A549 (cell line): ENCODE data around the gene HILPDA. TPM values are rescaled to one million over a fixed set of nuclear protein-coding genes. Genes with fewer than 3 reads are reported as not detected.

ENCODE experiments used
- ATAC-seq, 2 experiments: fragments of 200-7000 bp in 1 of 2; fragments of >200 bp in 1 of 2; cut with Nextera tagmentation in 1 of 2; cut with Tn5 transposase in 1 of 2; 3 replicates each; pipeline versions ENCODE4 v1.8.0 to v1.9.1; 2018 to 2020; ENCODE audit warnings: mild to moderate bottlenecking in 1 of 2, moderate library complexity in 1 of 2
- CTCF ChIA-PET: fragments of 300-600 bp; sonication (Branson Sonifier 250); formaldehyde crosslinking; extraction: SDS; loops from one replicate; lab custom pipeline; 2021; ENCODE audit warnings: antibody characterized with exemption, inconsistent platforms; lab: Yijun Ruan, JAX
- POLR2A ChIA-PET: fragments of 350-600 bp; formaldehyde crosslinking; extraction: SDS; loops from one replicate; lab custom pipeline; 2021; ENCODE audit warnings: antibody characterized with exemption, inconsistent platforms; lab: Yijun Ruan, JAX
- DNase-seq, 2 experiments: peaks; one replicate each; pipeline versions ENCODE4 v3.0.0 to v3.0.0-alpha.2; 2011 to 2016; ENCODE audit warnings: low read depth in 1 of 2, low spot score in 1 of 2
- FAIRE-seq: peaks from 2 replicates; lab custom pipeline; 2011; peaks lifted over from hg19 to GRCh38; lab: Jason Lieb, UNC
- H3K27ac ChIP-seq, 2 experiments: fragments of >200 bp; sonication (Bioruptor Twin); formaldehyde crosslinking; 3 replicates each; pipeline ENCODE4 v1.5.1; 2016 to 2017
- H3K4me1 ChIP-seq: fragments of >200 bp; sonication (Bioruptor Twin); formaldehyde crosslinking; 3 replicates; pipeline ENCODE4 v1.6.1; 2016
- H3K4me2 ChIP-seq: fragments of >200 bp; sonication (Bioruptor Twin); formaldehyde crosslinking; 3 replicates; pipeline ENCODE4 v1.6.1; 2016
- H3K4me3 ChIP-seq: fragments of >200 bp; sonication (Bioruptor Twin); formaldehyde crosslinking; 3 replicates; pipeline ENCODE4 v1.5.1; 2016
- H3K9me3 ChIP-seq: fragments of >200 bp; sonication (Bioruptor Twin); formaldehyde crosslinking; 3 replicates; pipeline ENCODE4 v1.6.1; 2016
- BCL3 ChIP-seq: fragments of >200 bp; sonication (Bioruptor Twin); formaldehyde crosslinking; IDR thresholded peaks from 3 replicates; pipeline ENCODE4 v1.6.1; 2016
- CEBPB ChIP-seq, 2 experiments: fragments of >200 bp in 1 of 2; sonication (Bioruptor Twin) in 1 of 2; formaldehyde crosslinking in 1 of 2; IDR thresholded peaks; 2 replicates each; pipeline ENCODE4 v1.6.1; 2012 to 2016
- CHD2 ChIP-seq: fragments of 150-350 bp; IDR thresholded peaks from 2 replicates; pipeline ENCODE4 v1.6.1; 2014; ENCODE audit warnings: low read length; ENCODE audit not compliant: partially characterized antibody
- CTCF ChIP-seq: fragments of >200 bp; sonication (Bioruptor Twin); formaldehyde crosslinking; IDR thresholded peaks from 3 replicates; pipeline ENCODE4 v1.5.1; 2016
- EHMT2 ChIP-seq: fragments of 200-600 bp; sonication (generic); IDR thresholded peaks from 2 replicates; pipeline ENCODE4 v1.6.1; 2016; ENCODE audit warnings: antibody characterized with exemption, low read depth, mild to moderate bottlenecking, moderate library complexity
- GATA3 ChIP-seq: IDR thresholded peaks from 2 replicates; pipeline ENCODE4 v1.6.1; 2012; ENCODE audit warnings: borderline replicate concordance
- HMGXB4 ChIP-seq: fragments of 250-450 bp; sonication (Bioruptor Pico); IDR thresholded peaks from 2 replicates; pipeline ENCODE4 v1.5.0; 2021; ENCODE audit warnings: mild to moderate bottlenecking, moderate library complexity, borderline replicate concordance
- JUN ChIP-seq, 2 experiments: fragments of >200 bp; sonication (Bioruptor Twin); formaldehyde crosslinking; IDR thresholded peaks; 2 replicates in 1 of 2; 3 replicates in 1 of 2; pipeline ENCODE4 v1.6.1; 2016 to 2017
- KDM1A ChIP-seq: fragments of 200-600 bp; sonication (generic); IDR thresholded peaks from 2 replicates; pipeline ENCODE4 v1.6.1; 2016; ENCODE audit warnings: low read depth, mild to moderate bottlenecking
- NR3C1 ChIP-seq: fragments of >200 bp; sonication (Bioruptor Twin); formaldehyde crosslinking; IDR thresholded peaks from 3 replicates; pipeline ENCODE4 v1.6.1; 2017
- POLR2A ChIP-seq: IDR thresholded peaks from 2 replicates; pipeline ENCODE4 v1.6.1; 2012; ENCODE audit warnings: mild to moderate bottlenecking, low read length
- POLR2AphosphoS2 ChIP-seq: conservative IDR thresholded peaks from 2 replicates; pipeline ENCODE4 v1.6.1; 2012; ENCODE audit warnings: low read length, improper control_type of control experiment, inconsistent platforms
- TFCP2L1 ChIP-seq: fragments of 250-450 bp; sonication (Bioruptor Pico); IDR thresholded peaks from 2 replicates; pipeline ENCODE4 v1.5.0; 2021; ENCODE audit warnings: mild to moderate bottlenecking
- ZC3H11A ChIP-seq: fragments of 450-650 bp; IDR thresholded peaks from 2 replicates; pipeline ENCODE4 v1.6.1; 2014; ENCODE audit warnings: antibody characterized with exemption, mild to moderate bottlenecking
- ZFP36 ChIP-seq: fragments of 450-650 bp; IDR thresholded peaks from 2 replicates; pipeline ENCODE4 v1.6.1; 2014; ENCODE audit warnings: borderline replicate concordance; ENCODE audit not compliant: partially characterized antibody
- WGBS: methylation state at CpG from one replicate; pipeline ENCODE4 v1.1.6; 2017; ENCODE audit errors: missing lambda C conversion rate; 5-methylcytosine and 5-hydroxymethylcytosine counted together
- polyA plus RNA-seq, 4 experiments: library from polyadenylated mRNA; depleted of rRNA in 3 of 4; stranded (reverse); fragments of >200 nt; fragmentation: RNase III in 1 of 4; extraction: RNeasy Plus Mini Kit Qiagen cat#74134 plus additional on column Dnase treatment in 1 of 4; gene quantifications; 2 replicates in 3 of 4; 3 replicates in 1 of 4; pipeline ENCODE4 v1.2.3, GENCODE V29; 2011 to 2017

Gene HILPDA
- polyA plus RNA-seq, 2 of the 4 experiments (the other 2 are of a cell fraction) = 24.2 to 94.6 TPM

GRCh38 chr7:128435327-128435686 lies 20.4 kb upstream of the HILPDA start (continued):
- TF ChIP-seq GATA3 = peak; percentile 91
- peak; percentile 86; the same call in 1 of the 3 replicates for TF ChIP-seq BCL3
- TF ChIP-seq ZFP36 = no peak
- peak; percentile 81 to 86; a peak in 4 of 5 replicates for TF ChIP-seq JUN (IDR thresholded peaks at IDR 0.05)
- no peak for TF ChIP-seq POLR2A
- TF ChIP-seq CHD2 = no peak
- no peak for TF ChIP-seq POLR2AphosphoS2
- no peak for TF ChIP-seq TFCP2L1 (CRISPR knock-in tag)

GRCh38 chr7:128437426-128438332 lies 18.0 kb upstream of the HILPDA start:
- no peak for FAIRE-seq
- peak; percentile 60; the same call in 1 of the 2 replicates for TF ChIP-seq KDM1A
- TF ChIP-seq HMGXB4 (CRISPR knock-in tag) = no peak
- no peak for TF ChIP-seq EHMT2
- TF ChIP-seq GATA3 = no peak
- no peak for TF ChIP-seq NR3C1
- no peak for TF ChIP-seq CEBPB (IDR thresholded peaks at IDR 0.05)
- no peak for TF ChIP-seq CTCF
- TF ChIP-seq ZC3H11A = no peak
- Histone ChIP-seq H3K4me2 (no peak overlapping the region), H3K4me1 (peaks cover 49% of the 10 kb centered on the region), H3K4me3 (no peak overlapping the region), H3K27ac (peak overlapping the region; percentile 43 to 87; a peak in 5 of 6 replicates), H3K9me3 (no peaks in the 10 kb centered on the region)
- 93% methylated on average over 8 of the region's 8 CpGs for WGBS
- ChIA-PET CTCF (interaction anchor here (0.7 to 16.4 kb wide), 7 partner anchors 11 to 422 kb away, joined by 3 to 345 read pairs (median 3); partner anchors contain the start of gene HILPDA), POLR2A (no interaction called here)
- no peak for ATAC-seq
- DNase-seq = no peak

GRCh38 chr7:128442356-128442755 lies 13.3 kb upstream of the HILPDA start:
- TF ChIP-seq TFCP2L1 (CRISPR knock-in tag) = no peak
- TF ChIP-seq, all 56 proteins: peak for 0
- Histone ChIP-seq H3K4me3 (no peak overlapping the region), H3K4me1 (peaks cover 25% of the 10 kb centered on the region), H3K4me2 (peak overlapping the region; percentile 17), H3K27ac (peak overlapping the region; percentile 43 to 63; a peak in 4 of 6 replicates), H3K9me3 (no peaks in the 10 kb centered on the region)
- CTCF ChIA-PET = interaction anchor here (0.9 to 5.8 kb wide), 5 partner anchors 12 to 441 kb away, joined by 3 to 79 read pairs (median 16); partner anchors contain the start of gene HILPDA
- ATAC-seq (no peak), FAIRE-seq (no peak), DNase-seq (no peak)
- POLR2A ChIA-PET = no interaction called here
- 42% methylated on average over 3 of the region's 3 CpGs for WGBS
